Right hindlimb (tissue), 1 donor: Measurements from ENCODE around the gene PRC1.
"Not testable (repeated sequence)": the region's sequence is repeated elsewhere in the genome, so short reads cannot be mapped to it uniquely, and the experiment has no call there.

Source experiments
- DNase-seq: peaks from one replicate; pipeline ENCODE4 v3.0.0-alpha.2; 2018

PRC1 gene

DNA sequence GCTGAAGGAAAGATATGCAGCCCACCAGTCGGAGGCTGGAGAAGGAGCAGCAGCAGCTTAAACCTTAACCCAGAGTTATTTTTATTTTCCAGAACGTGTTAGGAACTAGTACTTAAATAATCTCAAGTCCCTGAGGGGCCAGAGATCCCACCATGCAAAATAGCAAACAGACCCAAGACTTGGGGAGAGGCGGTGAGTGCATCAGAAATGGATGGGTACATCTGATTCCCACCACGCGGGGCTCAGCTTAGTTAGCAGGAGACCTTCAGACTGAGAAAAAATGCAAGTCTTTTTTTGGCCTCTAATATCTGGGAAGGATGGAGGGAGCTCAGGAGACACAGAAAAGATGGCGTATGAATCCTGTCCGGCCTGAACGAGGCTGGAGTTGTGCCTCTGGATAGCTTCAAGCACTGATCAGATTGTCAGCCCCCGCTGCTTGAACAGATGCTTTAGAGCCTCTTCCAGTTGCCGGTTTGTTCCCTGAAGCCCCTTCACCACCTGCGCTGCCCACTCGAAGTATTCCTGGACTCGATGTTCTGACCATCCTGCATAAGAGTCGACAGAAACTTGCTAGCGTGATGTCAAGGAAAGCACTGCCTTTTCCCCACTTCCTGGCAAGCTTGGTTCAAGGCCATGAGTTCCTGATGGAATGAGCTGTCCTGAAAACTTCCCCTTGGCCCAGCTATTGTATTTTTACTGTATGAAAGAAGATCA is 63.3 kb downstream of the PRC1 start:
- no peak for DNase-seq

DNA sequence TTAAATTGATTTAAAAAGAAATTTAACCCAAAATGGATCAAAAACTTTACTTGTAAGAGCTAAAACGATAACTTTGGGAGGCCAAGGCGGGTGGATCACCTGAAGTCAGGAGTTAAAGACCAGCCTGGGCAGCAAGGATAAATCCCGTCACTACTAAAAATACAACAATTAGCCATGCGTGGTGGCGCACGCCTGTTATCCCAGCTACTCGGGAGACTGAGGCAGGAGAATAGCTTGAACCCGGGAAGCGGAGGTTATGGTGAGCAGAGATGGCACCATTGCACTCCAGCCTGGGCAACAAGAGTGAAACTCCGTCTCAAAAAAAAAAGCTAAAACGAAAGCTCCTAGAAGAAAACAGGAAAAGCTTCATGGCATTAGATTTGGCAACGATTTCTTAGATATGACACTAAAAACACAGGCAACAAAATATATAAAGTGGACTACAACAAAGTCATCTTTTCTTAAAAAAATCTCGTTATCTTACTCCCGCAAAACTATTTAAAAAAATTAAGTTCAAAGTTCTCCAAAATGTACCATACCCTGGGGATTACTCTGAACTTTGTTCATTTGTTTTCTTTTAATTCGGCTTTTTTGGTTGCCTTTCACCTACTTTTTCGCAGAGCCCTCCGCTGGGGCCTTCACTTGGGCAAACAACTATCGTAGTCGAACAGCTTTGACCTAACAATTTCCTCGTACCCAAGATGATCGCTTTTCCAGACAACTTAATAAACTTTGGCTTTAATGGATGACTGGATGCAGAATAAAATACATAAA is 64.9 kb downstream of the PRC1 start:
- no peak for DNase-seq

DNA sequence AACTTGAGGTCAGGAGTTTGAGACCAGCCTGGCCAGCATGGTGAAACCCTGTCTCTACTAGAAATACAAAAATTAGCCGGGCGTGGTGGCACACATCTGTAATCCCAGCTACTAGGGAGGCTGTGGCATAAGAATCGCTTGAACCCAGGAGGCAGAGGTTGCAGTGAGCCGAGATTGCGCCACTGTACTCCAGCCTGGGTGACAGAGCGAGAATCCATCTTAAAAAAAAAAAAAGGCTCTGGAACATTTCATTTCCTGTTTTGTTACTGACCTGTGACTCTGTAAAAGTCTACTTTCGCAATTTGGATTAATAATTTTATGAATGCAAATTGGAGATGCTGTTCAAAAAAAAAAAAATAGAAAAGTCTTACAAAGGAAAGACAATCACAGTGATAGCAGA is 66.2 kb downstream of the PRC1 start:
- not testable (repeated sequence) for DNase-seq

DNA sequence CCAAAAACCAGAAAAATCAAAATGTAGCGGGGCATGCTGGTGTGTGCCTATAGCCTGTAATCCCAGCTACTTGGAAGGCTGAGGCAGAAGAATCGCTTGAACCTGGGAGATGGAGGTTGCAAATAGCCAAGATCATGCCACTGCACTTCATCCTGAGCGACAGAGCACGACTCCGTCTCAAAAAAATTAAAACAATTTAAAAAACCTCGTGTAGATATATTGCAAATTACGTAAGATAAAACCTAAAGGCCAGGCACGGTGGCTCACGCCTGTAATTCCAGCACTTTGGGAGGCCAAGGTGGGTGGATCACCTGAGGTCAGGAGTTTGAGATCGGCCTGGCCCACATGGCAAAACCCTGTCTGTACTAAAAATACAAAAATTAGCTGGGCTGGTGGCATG is 67.6 kb downstream of the PRC1 start:
- not testable (repeated sequence) for DNase-seq

DNA sequence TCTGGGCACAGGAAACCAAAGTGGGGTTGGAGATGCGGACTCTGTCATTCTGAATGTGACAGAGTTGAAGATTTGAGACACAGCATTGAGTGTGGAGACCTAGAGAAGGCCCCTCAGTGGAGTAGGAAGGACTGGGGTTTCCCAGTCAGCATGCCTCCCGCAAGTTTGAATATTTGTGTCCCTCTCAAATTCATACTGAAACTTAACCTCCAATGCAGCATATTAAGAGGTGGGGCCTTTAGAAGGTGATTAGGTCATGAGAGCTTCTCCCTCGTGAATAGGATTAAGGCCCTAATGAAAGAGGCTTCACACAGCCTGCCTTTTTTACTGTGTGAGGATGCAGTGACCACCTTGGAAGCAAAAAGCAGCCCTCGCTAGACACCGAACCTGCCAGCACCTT is 70.0 kb downstream of the PRC1 start:
- no peak for DNase-seq

DNA sequence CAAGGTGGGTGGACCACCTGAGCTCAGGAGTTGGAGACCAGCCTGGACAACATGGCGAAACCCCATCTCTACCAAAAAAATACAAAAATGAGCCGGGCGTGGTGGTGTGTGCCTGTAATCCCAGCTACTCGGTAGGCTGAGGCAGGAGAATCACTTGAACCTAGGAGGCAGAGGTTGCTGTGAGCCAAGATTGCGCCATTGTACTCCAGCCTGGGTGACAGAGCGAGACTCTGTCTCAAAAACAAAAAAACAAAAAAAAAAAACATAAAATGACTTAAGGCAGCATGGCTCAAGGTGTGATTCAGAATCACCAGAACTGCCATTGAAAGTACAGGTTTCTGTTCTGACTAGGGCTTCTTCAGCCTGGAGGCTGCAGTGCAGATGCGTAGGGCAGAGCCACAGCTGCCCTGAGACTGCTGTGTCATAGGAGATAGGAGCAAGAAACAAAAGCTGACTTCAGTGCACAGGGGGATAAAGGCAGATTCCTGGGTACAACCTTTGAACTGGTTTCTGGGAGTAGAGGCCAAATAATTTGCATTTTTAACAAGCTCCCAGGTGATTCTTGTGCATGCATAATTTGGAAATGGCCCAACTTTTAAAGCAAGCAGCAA is 71.5 kb downstream of the PRC1 start:
- not testable (repeated sequence) for DNase-seq

DNA sequence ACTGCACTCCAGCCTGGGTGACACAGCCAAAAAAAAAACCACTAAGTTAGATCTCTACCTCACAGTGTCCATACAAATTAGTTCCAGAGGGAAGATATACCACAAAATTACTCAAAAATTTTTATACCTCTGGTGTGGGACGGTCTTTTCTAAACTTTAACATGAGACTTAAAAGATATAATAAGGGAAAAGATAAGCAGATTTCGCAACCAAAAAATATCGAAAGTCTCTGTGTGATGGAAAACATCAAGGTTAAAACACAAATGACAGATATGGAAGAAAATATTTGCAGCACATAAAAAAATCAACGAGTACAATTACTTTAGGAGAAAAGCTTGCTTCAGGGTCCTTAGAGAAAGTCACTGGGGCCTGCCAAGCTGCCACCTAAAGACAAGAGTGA is 72.4 kb downstream of the PRC1 start:
- no peak for DNase-seq

DNA sequence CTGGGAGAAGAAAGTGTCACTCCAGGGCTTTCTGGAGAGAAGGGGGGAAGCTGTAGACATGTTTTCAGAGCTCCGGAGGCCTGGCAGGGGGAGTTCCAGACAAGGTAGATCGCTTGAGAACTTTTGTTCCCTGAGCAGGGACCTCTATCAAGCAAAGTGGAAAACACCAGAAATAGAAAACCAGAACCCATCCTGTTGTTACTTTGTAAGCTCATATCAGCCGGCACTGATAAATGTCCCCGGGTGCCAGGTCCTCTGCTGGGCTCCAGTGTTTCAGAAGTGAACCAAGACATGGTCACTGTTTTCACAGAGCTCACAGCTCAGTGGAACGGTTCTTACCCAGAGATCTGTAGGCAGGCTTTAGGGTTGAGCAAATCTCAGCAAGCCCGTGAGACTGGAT is 75.5 kb downstream of the PRC1 start:
- DNase-seq = no peak

DNA sequence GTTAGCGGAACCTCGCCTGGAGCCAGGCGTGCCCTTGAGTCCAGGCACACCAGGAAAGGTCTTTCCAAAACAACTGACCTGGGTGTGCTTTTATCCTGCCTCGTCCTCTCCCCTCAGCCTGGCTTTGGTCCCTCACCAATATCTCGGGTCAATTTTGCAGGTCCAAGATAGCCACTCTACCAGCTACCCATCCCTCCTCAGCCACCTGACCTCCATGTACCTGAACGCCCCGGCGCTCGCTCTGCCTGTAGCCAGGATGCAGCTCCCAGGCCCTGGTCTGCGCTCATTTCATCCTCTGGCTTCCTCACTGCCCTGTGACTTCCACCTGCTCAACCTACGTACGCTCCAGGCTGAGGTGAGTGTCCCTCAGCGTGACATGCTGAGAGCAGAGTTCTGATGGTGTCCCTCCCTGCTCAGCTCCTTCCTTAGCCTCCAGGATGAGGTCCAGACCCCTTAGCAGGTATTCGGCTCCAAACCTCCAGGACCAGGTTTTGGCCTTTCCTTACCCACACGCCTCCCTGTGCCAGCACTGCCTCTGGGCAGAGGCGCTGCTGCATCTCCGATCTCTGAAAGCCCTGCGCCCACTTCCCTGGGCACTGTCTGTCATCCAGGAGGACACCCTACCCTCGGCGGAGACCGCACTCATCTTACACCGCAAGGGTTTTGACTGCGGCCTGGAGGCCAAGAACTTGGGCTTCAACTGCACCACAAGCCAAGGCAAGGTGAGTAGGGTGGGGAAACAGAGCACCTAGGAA is 76.1 kb downstream of the PRC1 start:
- DNase-seq = no peak

DNA sequence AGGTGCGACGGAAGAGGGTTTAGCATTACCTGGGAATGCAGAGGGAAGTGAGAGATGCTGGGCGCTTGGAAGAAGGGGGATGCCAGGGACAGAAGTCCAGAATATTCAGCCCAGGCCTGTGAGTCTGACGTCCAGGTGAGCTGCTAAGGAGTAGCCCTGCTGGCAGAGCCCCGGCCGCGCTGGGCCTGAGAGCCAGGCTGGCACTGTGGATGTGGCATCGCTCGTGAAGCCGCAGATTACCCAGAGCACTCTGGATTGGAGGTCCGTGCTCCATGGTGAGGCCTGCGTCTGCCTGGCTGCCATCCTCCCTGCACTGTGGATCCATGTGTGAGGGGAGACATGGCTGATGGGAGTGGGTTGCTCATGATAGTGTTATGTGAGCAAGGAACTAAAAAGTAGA is 76.8 kb downstream of the PRC1 start:
- DNase-seq = no peak

DNA sequence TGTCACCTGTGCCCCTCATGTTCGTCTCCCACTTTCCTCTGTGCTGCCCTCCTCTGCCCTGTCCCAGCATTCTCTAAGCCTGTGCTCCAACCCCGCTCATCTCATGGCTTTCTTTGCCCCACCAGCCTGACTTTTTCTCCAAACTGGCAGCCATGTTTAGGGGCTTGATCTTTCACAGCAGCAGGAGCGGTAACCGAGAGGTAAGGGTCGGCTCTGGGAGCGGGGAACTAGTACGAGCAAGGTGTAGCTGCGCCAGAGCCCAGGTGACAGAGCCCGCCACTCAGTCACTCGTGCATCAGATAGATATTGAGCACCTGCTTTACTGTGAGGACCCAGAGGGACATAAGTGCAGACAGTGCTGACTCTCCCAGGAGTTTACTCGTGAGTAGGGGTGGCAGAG is 77.9 kb downstream of the PRC1 start:
- DNase-seq = no peak
